Hepatocyte (in vitro differentiated cells): Measurements from ENCODE around the gene RARA. TPM values are rescaled to one million over a fixed set of nuclear protein-coding genes. Genes with fewer than 3 reads are reported as not detected.

Source experiments
- DNase-seq: peaks from one replicate; pipeline ENCODE4 v3.0.0-alpha.2; 2016; ENCODE audit warnings: low spot score
- H2AFZ ChIP-seq: fragments of 200-600 bp; sonication (generic); 2 replicates; pipeline ENCODE4 v1.6.0; 2016; ENCODE audit warnings: antibody characterized with exemption, mild to moderate bottlenecking
- H3K27ac ChIP-seq: fragments of 200-600 bp; sonication (generic); 2 replicates; pipeline ENCODE4 v1.5.1; 2016; ENCODE audit warnings: mild to moderate bottlenecking
- H3K27me3 ChIP-seq: fragments of 200-600 bp; sonication (generic); 2 replicates; pipeline ENCODE4 v1.6.1; 2016
- H3K36me3 ChIP-seq: fragments of 200-600 bp; sonication (generic); replicated peaks from 2 replicates; pipeline ENCODE4 v1.5.1; 2016; ENCODE audit warnings: low read depth; ENCODE audit not compliant: insufficient read depth
- H3K4me1 ChIP-seq: fragments of 200-600 bp; sonication (generic); 2 replicates; pipeline ENCODE4 v1.5.1; 2016; ENCODE audit warnings: mild to moderate bottlenecking, moderate library complexity; ENCODE audit not compliant: insufficient read depth
- H3K4me2 ChIP-seq: fragments of 200-600 bp; sonication (generic); 2 replicates; pipeline ENCODE4 v1.6.0; 2016
- H3K4me3 ChIP-seq: fragments of 200-600 bp; sonication (generic); 2 replicates; pipeline ENCODE4 v1.5.1; 2016; ENCODE audit warnings: mild to moderate bottlenecking
- H3K79me2 ChIP-seq: fragments of 200-600 bp; sonication (generic); 2 replicates; pipeline ENCODE4 v1.6.0; 2017; ENCODE audit warnings: mild to moderate bottlenecking
- H3K9me2 ChIP-seq: fragments of 200-600 bp; sonication (generic); replicated peaks from 2 replicates; pipeline ENCODE4 v1.6.0; 2017; ENCODE audit warnings: mild to moderate bottlenecking; ENCODE audit not compliant: insufficient read depth
- H3K9me3 ChIP-seq: fragments of 200-600 bp; sonication (generic); 2 replicates; pipeline ENCODE4 v1.5.1; 2016; ENCODE audit warnings: low read depth, mild to moderate bottlenecking
- H4K20me1 ChIP-seq: fragments of 200-600 bp; sonication (generic); 2 replicates; pipeline ENCODE4 v1.6.0; 2016; ENCODE audit warnings: mild to moderate bottlenecking; ENCODE audit not compliant: insufficient read depth, poor library complexity, severe bottlenecking
- EZH2 ChIP-seq: fragments of 200-600 bp; sonication (generic); IDR thresholded peaks from 2 replicates; pipeline ENCODE4 v1.6.1; 2016; ENCODE audit warnings: antibody characterized with exemption, mild to moderate bottlenecking, borderline replicate concordance
- EZH2phosphoT487 ChIP-seq: fragments of 200-600 bp; sonication (generic); IDR thresholded peaks from one replicate; pipeline ENCODE4 v1.6.1; 2018; ENCODE audit warnings: antibody characterized with exemption, mild to moderate bottlenecking, low read depth, moderate library complexity; ENCODE audit not compliant: unreplicated experiment, severe bottlenecking
- WGBS: methylation state at CpG from one replicate; pipeline ENCODE4 v1.1.6; 2016; ENCODE audit warnings: low lambda C conversion rate; ENCODE audit errors: missing lambda C conversion rate; 5-methylcytosine and 5-hydroxymethylcytosine counted together
- polyA plus RNA-seq: library from polyadenylated mRNA; unstranded; fragments of >200 nt; fragmentation: Nextera tagmentation; extraction: Ambion mirVana; gene quantifications from 2 replicates; pipeline ENCODE4 v1.2.1, GENCODE V29; 2016
- total RNA-seq: library from RNA; depleted of rRNA; stranded (reverse); fragments of >200 nt; gene quantifications from 2 replicates; pipeline ENCODE4 v1.2.3, GENCODE V29; 2014
- TF ChIP-seq, protein P1 (sequence below): fragments of 200-600 bp; sonication (generic); IDR thresholded peaks from 2 replicates; pipeline ENCODE4 v1.5.1; 2016; ENCODE audit warnings: antibody characterized with exemption, mild to moderate bottlenecking; ENCODE audit not compliant: poor library complexity

The RARA gene
- total and polyA plus RNA-seq, 2 experiments from 2014 or later = 30.0 to 33.1 TPM

DNA sequence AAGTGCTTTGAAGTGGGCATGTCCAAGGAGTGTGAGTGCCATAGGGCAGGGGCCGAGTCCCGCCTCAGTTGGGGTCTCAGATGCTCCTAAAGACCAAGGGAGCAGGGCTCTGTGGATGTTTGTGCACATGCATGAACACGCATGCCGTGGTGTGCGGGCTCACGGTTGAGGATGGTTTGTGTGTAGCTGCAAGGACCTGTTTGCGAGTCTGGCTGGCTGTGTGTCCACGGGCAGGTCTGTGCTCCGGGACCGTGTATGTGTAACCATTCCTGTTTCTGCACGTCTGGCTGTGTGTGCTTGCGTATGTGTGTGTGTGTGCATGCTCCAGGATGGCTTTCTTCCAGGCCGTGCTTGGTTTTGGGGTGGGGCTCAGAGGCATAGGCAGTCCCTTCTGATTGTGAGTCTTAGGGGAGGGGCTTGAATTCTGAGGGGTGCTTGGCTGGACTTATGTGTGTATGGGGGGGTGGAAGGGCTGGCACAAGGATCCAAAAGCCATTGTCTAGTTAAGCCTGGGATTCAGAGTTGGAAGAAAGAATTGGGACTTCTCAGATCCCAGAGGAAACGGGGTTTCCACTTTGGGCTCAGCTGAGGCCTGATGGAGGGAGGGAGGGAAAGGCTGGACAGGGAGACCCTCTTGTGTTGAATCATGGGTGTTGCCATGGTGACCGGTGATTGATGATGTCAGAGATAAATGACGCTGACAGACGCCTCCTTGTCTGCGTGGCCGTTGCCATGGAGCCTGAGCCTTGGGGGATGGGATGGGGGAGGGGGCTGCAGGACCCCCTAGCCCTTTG lies 41.1 kb downstream of the RARA start:
- Histone ChIP-seq H3K36me3 (no peaks in the 10 kb centered on the region), H3K27ac (peak overlapping the region; percentile 55), H3K9me2 (no peaks in the 10 kb centered on the region), H3K9me3 (no peaks in the 10 kb centered on the region), H2AFZ (no peak overlapping the region), H3K4me2 (peak overlapping the region; percentile 48), H3K4me1 (peaks cover 67% of the 10 kb centered on the region), H3K79me2 (peaks cover 56% of the 10 kb centered on the region), H3K4me3 (no peak overlapping the region), H3K27me3 (no peaks in the 10 kb centered on the region), H4K20me1 (peaks cover 37% of the 10 kb centered on the region)
- 58% methylated on average over 19 of the region's 19 CpGs for WGBS
- TF ChIP-seq EZH2 = no peak
- TF ChIP-seq, protein P1, sequence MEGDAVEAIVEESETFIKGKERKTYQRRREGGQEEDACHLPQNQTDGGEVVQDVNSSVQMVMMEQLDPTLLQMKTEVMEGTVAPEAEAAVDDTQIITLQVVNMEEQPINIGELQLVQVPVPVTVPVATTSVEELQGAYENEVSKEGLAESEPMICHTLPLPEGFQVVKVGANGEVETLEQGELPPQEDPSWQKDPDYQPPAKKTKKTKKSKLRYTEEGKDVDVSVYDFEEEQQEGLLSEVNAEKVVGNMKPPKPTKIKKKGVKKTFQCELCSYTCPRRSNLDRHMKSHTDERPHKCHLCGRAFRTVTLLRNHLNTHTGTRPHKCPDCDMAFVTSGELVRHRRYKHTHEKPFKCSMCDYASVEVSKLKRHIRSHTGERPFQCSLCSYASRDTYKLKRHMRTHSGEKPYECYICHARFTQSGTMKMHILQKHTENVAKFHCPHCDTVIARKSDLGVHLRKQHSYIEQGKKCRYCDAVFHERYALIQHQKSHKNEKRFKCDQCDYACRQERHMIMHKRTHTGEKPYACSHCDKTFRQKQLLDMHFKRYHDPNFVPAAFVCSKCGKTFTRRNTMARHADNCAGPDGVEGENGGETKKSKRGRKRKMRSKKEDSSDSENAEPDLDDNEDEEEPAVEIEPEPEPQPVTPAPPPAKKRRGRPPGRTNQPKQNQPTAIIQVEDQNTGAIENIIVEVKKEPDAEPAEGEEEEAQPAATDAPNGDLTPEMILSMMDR = no peak
- TF ChIP-seq EZH2phosphoT487 = no peak
- DNase-seq = peak; percentile 66

DNA sequence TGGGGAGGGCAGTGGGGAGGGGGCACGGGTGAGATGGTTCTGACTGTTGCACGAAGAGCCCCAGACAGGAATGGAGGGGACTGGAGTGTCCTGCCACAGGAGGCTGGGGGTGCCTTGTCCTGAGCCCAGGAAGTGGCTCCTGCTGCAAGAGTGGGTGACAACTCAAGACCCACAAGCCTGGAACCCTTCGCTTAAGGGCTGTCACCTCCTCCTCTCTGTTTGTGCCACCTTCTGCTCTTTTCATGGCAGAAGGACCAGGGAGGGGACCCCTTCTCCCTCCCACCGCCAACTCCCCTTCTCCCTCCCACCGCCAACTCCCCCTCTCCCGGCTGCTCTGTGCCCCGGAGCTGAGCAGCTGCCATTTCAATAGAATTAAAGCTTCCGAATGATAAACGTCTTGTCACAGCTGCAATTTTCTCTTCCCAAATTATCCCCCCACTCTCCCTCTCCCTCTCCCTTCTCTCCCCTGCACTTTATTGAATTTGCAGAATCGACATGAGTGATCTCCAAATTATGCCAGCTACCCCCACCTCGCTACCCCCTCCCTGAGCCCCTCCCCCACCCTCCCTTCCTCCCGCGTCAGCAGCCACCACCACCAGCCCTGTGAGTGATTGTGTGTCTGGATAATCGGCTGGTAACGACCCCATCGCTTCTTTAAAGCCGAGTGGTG lies 41.8 kb downstream of the RARA start:
- no peaks in the 10 kb centered on the region for H3K27me3 ChIP-seq
- H3K4me2 ChIP-seq = peak overlapping the region; percentile 48
- H3K4me3 ChIP-seq = no peak overlapping the region
- peak overlapping the region; percentile 55 for H3K27ac ChIP-seq
- no peaks in the 10 kb centered on the region for H3K9me3 ChIP-seq
- H2AFZ ChIP-seq = no peak overlapping the region
- H4K20me1 ChIP-seq = peaks cover 37% of the 10 kb centered on the region
- no peaks in the 10 kb centered on the region for H3K36me3 ChIP-seq
- 36% methylated on average over 12 of the region's 17 CpGs for WGBS
- H3K9me2 ChIP-seq = no peaks in the 10 kb centered on the region
- H3K79me2 ChIP-seq = peaks cover 53% of the 10 kb centered on the region
- H3K4me1 ChIP-seq = peaks cover 66% of the 10 kb centered on the region
- DNase-seq = peak; percentile 3
- no peak for TF ChIP-seq EZH2phosphoT487

DNA sequence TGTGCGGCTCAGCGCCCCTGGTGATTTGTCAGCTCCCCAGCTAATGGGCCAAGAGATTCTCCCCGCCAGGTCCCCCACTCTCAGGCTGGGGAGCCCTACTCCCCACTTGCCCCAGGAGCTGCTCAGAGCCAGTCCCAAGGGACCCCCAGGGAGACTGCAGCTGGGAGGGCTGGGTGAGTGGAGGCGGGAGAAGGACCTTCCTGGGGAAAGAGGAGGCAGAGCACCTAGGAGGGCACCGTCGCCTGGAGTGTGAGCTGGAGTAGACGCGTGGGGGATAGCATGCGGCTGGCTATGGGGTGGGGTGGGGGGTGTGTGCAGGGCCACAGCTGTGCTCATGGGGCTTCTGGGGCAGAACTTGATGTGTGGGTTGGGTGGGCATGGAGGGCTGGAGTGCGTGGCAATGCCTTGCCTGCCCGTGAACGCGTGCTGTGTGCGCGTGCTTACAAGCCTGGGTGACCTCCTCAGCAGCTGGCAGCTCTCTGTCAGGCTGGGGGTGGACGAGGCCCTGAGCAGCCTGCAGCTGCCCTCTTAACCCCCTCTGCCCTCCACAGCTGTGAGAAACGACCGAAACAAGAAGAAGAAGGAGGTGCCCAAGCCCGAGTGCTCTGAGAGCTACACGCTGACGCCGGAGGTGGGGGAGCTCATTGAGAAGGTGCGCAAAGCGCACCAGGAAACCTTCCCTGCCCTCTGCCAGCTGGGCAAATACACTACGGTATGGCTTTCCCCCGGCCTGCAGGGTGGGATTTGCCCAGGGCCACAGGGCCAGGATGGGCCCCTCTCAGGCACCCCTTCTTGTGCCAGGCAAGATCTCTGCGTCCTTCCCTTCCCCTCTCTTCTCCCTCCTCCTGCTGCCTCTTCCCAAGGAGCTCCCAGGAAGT lies 42.6 kb downstream of the RARA start:
- H3K36me3 ChIP-seq = no peaks in the 10 kb centered on the region
- TF ChIP-seq EZH2phosphoT487 (no peak), EZH2 (no peak)
- TF ChIP-seq, protein P1 = no peak
- H3K4me3 ChIP-seq = no peak overlapping the region
- no peaks in the 10 kb centered on the region for H3K9me2 ChIP-seq
- H3K27ac ChIP-seq = no peak overlapping the region
- peaks cover 59% of the 10 kb centered on the region for H3K4me1 ChIP-seq
- DNase-seq = peak; percentile 5
- H2AFZ ChIP-seq = no peak overlapping the region
- H3K4me2 ChIP-seq = no peak overlapping the region
- no peaks in the 10 kb centered on the region for H3K9me3 ChIP-seq
- peaks cover 45% of the 10 kb centered on the region for H3K79me2 ChIP-seq
- no peaks in the 10 kb centered on the region for H3K27me3 ChIP-seq
- 83% methylated on average over 24 of the region's 27 CpGs for WGBS
- peaks cover 31% of the 10 kb centered on the region for H4K20me1 ChIP-seq
